Neuronal stem cell (in vitro differentiated cells): ENCODE data around the gene IL21R.

Experiments
- DNase-seq: peaks from one replicate; pipeline ENCODE4 v3.0.0-alpha.2; 2013; ENCODE audit warnings: low spot score
- H2AFZ ChIP-seq: one replicate; pipeline ENCODE4 v1.6.1; 2013; ENCODE audit warnings: mild to moderate bottlenecking, low read length, inconsistent platforms
- H2AK5ac ChIP-seq: 2 replicates; pipeline ENCODE4 v1.6.1; 2013; ENCODE audit warnings: low read depth, mild to moderate bottlenecking, inconsistent platforms, low read length, moderate library complexity, mixed read lengths
- H2BK120ac ChIP-seq: 2 replicates; pipeline ENCODE4 v1.6.1; 2013; ENCODE audit warnings: low read depth, mild to moderate bottlenecking, inconsistent platforms, low read length, moderate library complexity, mixed read lengths
- H2BK12ac ChIP-seq: one replicate; pipeline ENCODE4 v1.6.1; 2013; ENCODE audit warnings: low read length, inconsistent platforms
- H2BK15ac ChIP-seq: 2 replicates; pipeline ENCODE4 v1.6.1; 2013; ENCODE audit warnings: mild to moderate bottlenecking, low read length, inconsistent platforms, mixed read lengths
- H2BK5ac ChIP-seq: one replicate; pipeline ENCODE4 v1.6.1; 2013; ENCODE audit warnings: inconsistent platforms, mild to moderate bottlenecking, low read length, moderate library complexity
- H3K14ac ChIP-seq: one replicate; pipeline ENCODE4 v1.6.1; 2013; ENCODE audit warnings: low read length, inconsistent platforms
- H3K18ac ChIP-seq: 2 replicates; pipeline ENCODE4 v1.6.1; 2013; ENCODE audit warnings: low read length, inconsistent platforms
- H3K23ac ChIP-seq: 2 replicates; pipeline ENCODE4 v1.6.1; 2013; ENCODE audit warnings: low read depth, mild to moderate bottlenecking, mixed read lengths, low read length, inconsistent platforms; ENCODE audit not compliant: poor library complexity
- H3K27ac ChIP-seq: replicated peaks from 3 replicates; pipeline ENCODE4 v1.5.1; 2013; ENCODE audit warnings: low read length, inconsistent platforms
- H3K27me3 ChIP-seq, 3 experiments: 2 replicates each; pipeline ENCODE4 v1.6.1; 2013; ENCODE audit warnings: low read length in 3 of 3, mild to moderate bottlenecking in 2 of 3, inconsistent platforms in 1 of 3, low read depth in 1 of 3, mixed read lengths in 1 of 3, moderate library complexity in 1 of 3; ENCODE audit not compliant: control insufficient read depth in 3 of 3, insufficient read depth in 3 of 3
- H3K36me3 ChIP-seq, 2 donors: replicated peaks in 1 of 2; 2 replicates each; pipeline ENCODE4 v1.6.1; 2013; ENCODE audit warnings: low read length in 2 of 2; ENCODE audit not compliant: control insufficient read depth in 2 of 2, insufficient read depth in 2 of 2
- H3K4ac ChIP-seq: 2 replicates; pipeline ENCODE4 v1.6.1; 2013; ENCODE audit warnings: inconsistent platforms, mild to moderate bottlenecking, low read length, moderate library complexity
- H3K4me1 ChIP-seq, 2 donors: 1 replicate in 1 of 2; 2 replicates in 1 of 2; pipeline ENCODE4 v1.6.1; 2013; ENCODE audit warnings: low read length in 2 of 2, low read depth in 1 of 2; ENCODE audit not compliant: control insufficient read depth in 2 of 2, insufficient read depth in 1 of 2
- H3K4me2 ChIP-seq: one replicate; pipeline ENCODE4 v1.6.1; 2013; ENCODE audit warnings: mild to moderate bottlenecking, low read length, inconsistent platforms; ENCODE audit not compliant: insufficient read depth, poor library complexity, severe bottlenecking
- H3K4me3 ChIP-seq, 2 donors: 2 replicates each; pipeline ENCODE4 v1.5.1; 2013; ENCODE audit warnings: low read length in 2 of 2, mild to moderate bottlenecking in 2 of 2, inconsistent platforms in 1 of 2, moderate library complexity in 1 of 2
- H3K79me1 ChIP-seq: one replicate; pipeline ENCODE4 v1.6.1; 2013; ENCODE audit warnings: low read depth, mild to moderate bottlenecking, inconsistent platforms, low read length, moderate library complexity
- H3K9ac ChIP-seq: one replicate; pipeline ENCODE4 v1.6.1; 2013; ENCODE audit warnings: mild to moderate bottlenecking, low read depth, low read length, inconsistent platforms; ENCODE audit not compliant: poor library complexity
- H3K9me3 ChIP-seq, 2 donors: replicated peaks in 1 of 2; 2 replicates each; pipeline versions ENCODE3 to v1.6.1; 2013; ENCODE audit warnings: low read length in 2 of 2, mild to moderate bottlenecking in 2 of 2, inconsistent platforms in 1 of 2, low read depth in 1 of 2, mixed read lengths in 1 of 2, moderate library complexity in 1 of 2; ENCODE audit not compliant: control insufficient read depth in 2 of 2, insufficient read depth in 1 of 2
- H4K8ac ChIP-seq: one replicate; pipeline ENCODE4 v1.6.1; 2013; ENCODE audit warnings: low read depth, mild to moderate bottlenecking, inconsistent platforms, low read length, moderate library complexity
- H4K91ac ChIP-seq: one replicate; pipeline ENCODE4 v1.6.1; 2013; ENCODE audit warnings: low read length, low read depth, mild to moderate bottlenecking, inconsistent platforms; ENCODE audit not compliant: poor library complexity
- WGBS, 2 donors: extraction: QIAGEN DNeasy Blood & Tissue Kit; methylation state at CpG; one replicate each; pipeline ENCODE4 v1.1.7; 2013; ENCODE audit warnings: missing lambda C conversion rate in 2 of 2, mixed read lengths in 1 of 2; ENCODE audit not compliant: insufficient read length in 2 of 2, insufficient replicate concordance in 1 of 2; ENCODE audit errors: extremely low coverage in 2 of 2; 5-methylcytosine and 5-hydroxymethylcytosine counted together

The IL21R gene

DNA sequence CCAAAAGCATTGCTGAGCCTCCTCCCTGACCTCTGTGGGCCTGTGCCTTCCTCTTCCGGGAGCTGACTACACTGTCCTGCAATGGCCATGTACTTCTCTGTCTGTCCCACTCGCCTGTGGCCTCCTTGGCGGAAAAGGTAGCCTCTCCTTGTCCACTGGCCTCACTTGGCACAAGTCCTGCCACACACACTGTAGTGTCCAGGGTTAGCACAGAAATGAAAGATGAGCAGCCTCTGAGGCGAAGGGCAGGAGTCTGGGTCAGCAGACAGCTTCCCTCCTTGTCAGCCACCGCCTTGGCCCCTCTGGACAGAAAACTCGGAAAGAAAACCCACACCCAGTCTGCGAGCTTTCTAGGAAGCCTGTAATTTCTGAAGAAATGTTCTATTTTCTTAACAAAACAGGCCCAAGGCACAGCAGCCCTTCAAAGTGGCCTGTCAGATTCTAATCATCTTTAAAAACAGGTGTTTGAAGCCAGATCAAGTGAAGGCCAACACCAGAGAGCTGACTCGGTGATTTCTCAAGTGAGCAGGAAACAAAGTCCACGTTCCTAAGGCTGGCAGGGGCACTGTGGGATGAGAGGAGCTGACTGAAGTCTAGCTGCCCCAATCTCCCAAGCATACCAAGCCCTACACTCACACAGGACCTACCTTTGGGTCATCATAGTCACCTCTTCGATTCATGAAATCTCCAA, 80.6 kb downstream of the IL21R start:
- H3K9me3 ChIP-seq = no peaks in the 10 kb centered on the region
- no peak overlapping the region for H3K9ac ChIP-seq
- H2BK15ac ChIP-seq = no peak overlapping the region
- no peak overlapping the region for H4K91ac ChIP-seq
- no peak overlapping the region for H4K8ac ChIP-seq
- H2BK120ac ChIP-seq = no peak overlapping the region
- H3K4me3 ChIP-seq = no peak overlapping the region
- peaks cover 55 to 98% of the 10 kb centered on the region in 2 donors for H3K36me3 ChIP-seq
- no peak overlapping the region for H3K4ac ChIP-seq
- no peaks in the 10 kb centered on the region for H3K27me3 ChIP-seq
- H3K23ac ChIP-seq = no peak overlapping the region
- peaks cover 3% of the 10 kb centered on the region for H3K79me1 ChIP-seq
- H3K27ac ChIP-seq = no peak overlapping the region
- no peaks in the 10 kb centered on the region for H3K4me1 ChIP-seq
- DNase-seq = no peak
- H2BK12ac ChIP-seq = no peak overlapping the region
- no peak overlapping the region for H2AFZ ChIP-seq
- WGBS, 2 donors = no CpG with 5 or more reads among the region's 10 CpGs
- H2BK5ac ChIP-seq = no peak overlapping the region
- H3K4me2 ChIP-seq = no peak overlapping the region
- H3K14ac ChIP-seq = no peak overlapping the region
- no peak overlapping the region for H3K18ac ChIP-seq
- no peak overlapping the region for H2AK5ac ChIP-seq

GRCh38 chr16:27483088-27483437, 81.1 kb downstream of the IL21R start:
- Histone ChIP-seq H2BK15ac (no peak overlapping the region), H3K14ac (no peak overlapping the region), H3K27me3 (no peaks in the 10 kb centered on the region), H3K36me3 (peaks cover 57 to 98% of the 10 kb centered on the region in 2 donors), H4K8ac (no peak overlapping the region), H3K23ac (no peak overlapping the region), H2BK5ac (no peak overlapping the region), H3K79me1 (peaks cover 3% of the 10 kb centered on the region), H4K91ac (no peak overlapping the region), H2BK120ac (no peak overlapping the region), H3K27ac (no peak overlapping the region), H3K9me3 (no peaks in the 10 kb centered on the region), H3K4me2 (no peak overlapping the region), H3K4me1 (no peaks in the 10 kb centered on the region), H2AK5ac (no peak overlapping the region), H2AFZ (no peak overlapping the region), H3K4me3 (no peak overlapping the region), H3K4ac (no peak overlapping the region), H3K9ac (no peak overlapping the region), H2BK12ac (no peak overlapping the region), H3K18ac (no peak overlapping the region)
- WGBS, 2 donors = no CpG with 5 or more reads among the region's 5 CpGs
- DNase-seq = no peak

- Histone ChIP-seq H4K8ac (no peak overlapping the region), H3K27ac (no peak overlapping the region), H3K4me3 (no peak overlapping the region), H2BK12ac (no peak overlapping the region), H3K4ac (no peak overlapping the region), H3K9me3 (no peaks in the 10 kb centered on the region), H2BK15ac (no peak overlapping the region), H2BK5ac (no peak overlapping the region), H4K91ac (no peak overlapping the region), H2BK120ac (no peak overlapping the region), H2AK5ac (no peak overlapping the region), H2AFZ (no peak overlapping the region), H3K18ac (no peak overlapping the region), H3K4me2 (no peak overlapping the region), H3K36me3 (peaks cover 59 to 98% of the 10 kb centered on the region in 2 donors), H3K4me1 (no peaks in the 10 kb centered on the region), H3K27me3 (no peaks in the 10 kb centered on the region), H3K14ac (no peak overlapping the region), H3K79me1 (peaks cover 3% of the 10 kb centered on the region), H3K9ac (no peak overlapping the region), H3K23ac (peak overlapping the region; percentile 10)
- DNase-seq = no peak
- WGBS, 2 donors = no CpG with 5 or more reads among the region's 5 CpGs
These were observed 81.7 kb downstream of the IL21R start for GRCh38 chr16:27483624-27484023.

- Histone ChIP-seq H3K18ac (no peak overlapping the region), H3K36me3 (peaks cover 72 to 99% of the 10 kb centered on the region in 2 donors), H3K9ac (no peak overlapping the region), H3K23ac (no peak overlapping the region), H3K79me1 (peaks cover 8% of the 10 kb centered on the region), H3K14ac (no peak overlapping the region), H4K91ac (no peak overlapping the region), H4K8ac (no peak overlapping the region), H2BK120ac (no peak overlapping the region), H2BK12ac (no peak overlapping the region), H2AK5ac (no peak overlapping the region), H3K4me1 (no peaks in the 10 kb centered on the region), H2BK5ac (no peak overlapping the region), H2BK15ac (no peak overlapping the region), H3K27ac (no peak overlapping the region), H3K4me2 (no peak overlapping the region), H2AFZ (no peak overlapping the region), H3K27me3 (no peaks in the 10 kb centered on the region), H3K4me3 (no peak overlapping the region), H3K4ac (no peak overlapping the region), H3K9me3 (no peaks in the 10 kb centered on the region)
- DNase-seq = no peak
- WGBS, 2 donors = no CpG with 5 or more reads among the region's 9 CpGs
These were observed 83.2 kb downstream of the IL21R start for GRCh38 chr16:27485126-27485525.
